Measurements from ENCODE around the gene FADS1. TPM values are rescaled to one million over a fixed set of nuclear protein-coding genes. Genes with fewer than 3 reads are reported as not detected.
A peak's percentile ranks its signal among the peaks of the same experiment; 100 is the strongest.

Gene FADS1
- total RNA-seq, 1 experiment from 2014 or later: 150 TPM

- DNase-seq: peak in 1 of 2 experiments; percentile 64
- TSS peak; percentile 41 for BruUV-seq (replicated peaks)
Measured at GRCh38 chr11:61834278-61835048, 17.7 kb upstream of the FADS1 start.

GRCh38 chr11:61833926-61834277 is 17.1 kb upstream of the FADS1 start:
- no peak for DNase-seq
- Histone ChIP-seq H3K36me3 (ENCODE audit: low read depth) (no peaks in the 10 kb centered on the region), H2AFZ (no peak overlapping the region), H3K27me3 (ENCODE audit: insufficient read depth, low read depth) (no peaks in the 10 kb centered on the region), H3K4me2 (no peak overlapping the region), H3K79me2 (ENCODE audit: low read depth) (no peaks in the 10 kb centered on the region), H3K27ac (no peak overlapping the region), H3K9me3 (ENCODE audit: insufficient read depth, low read depth) (no peaks in the 10 kb centered on the region), H3K4me3 (no peak overlapping the region), H3F3A (ENCODE audit: insufficient read depth, low read depth) (no peaks in the 10 kb centered on the region), H4K20me1 (ENCODE audit: insufficient read depth) (no peaks in the 10 kb centered on the region), H3K9me2 (ENCODE audit: insufficient read depth) (no peaks in the 10 kb centered on the region), H3K4me1 (replicated peaks; ENCODE audit: insufficient read depth) (0 out of 2 replicates have a peak, but pooled peaks cover 5% of the 10 kb centered on the region)
- CTCF ChIA-PET: interaction anchor here (0.6 kb wide), 1 partner anchor 34 kb away, joined by 6 read pairs; no protein-coding TSS in a partner anchor
- no TSS peak for BruUV-seq (replicated peaks)
- intact Hi-C loops (cut with micrococcal nuclease; ENCODE audit: unreplicated experiment): no loop called here
- TF ChIP-seq EZH2 (IDR thresholded peaks at IDR 0.05; ENCODE audit: low read depth) (no peak), CTCF (conservative IDR thresholded peaks at IDR 0.05) (no peak)
- POLR2A ChIA-PET (ENCODE audit: unreplicated experiment): interaction anchor here (0.9 kb wide), 1 partner anchor 19 kb away, joined by 4 read pairs; no protein-coding TSS in a partner anchor

More at GRCh38 chr11:61834278-61835048, 17.7 kb upstream of the FADS1 start:
- Histone ChIP-seq H3K4me1 (replicated peaks; ENCODE audit: insufficient read depth) (0 out of 2 replicates have a peak, but pooled peaks cover 5% of the 10 kb centered on the region), H2AFZ (no peak overlapping the region), H3K36me3 (ENCODE audit: low read depth) (no peaks in the 10 kb centered on the region), H3K27me3 (ENCODE audit: insufficient read depth, low read depth) (no peaks in the 10 kb centered on the region), H3K79me2 (ENCODE audit: low read depth) (no peaks in the 10 kb centered on the region), H3K9me2 (ENCODE audit: insufficient read depth) (no peaks in the 10 kb centered on the region), H3K9me3 (ENCODE audit: insufficient read depth, low read depth) (no peaks in the 10 kb centered on the region), H3K4me2 (no peak overlapping the region), H4K20me1 (ENCODE audit: insufficient read depth) (no peaks in the 10 kb centered on the region), H3F3A (ENCODE audit: insufficient read depth, low read depth) (no peaks in the 10 kb centered on the region), H3K27ac (no peak overlapping the region), H3K4me3 (no peak overlapping the region)
- TF ChIP-seq EZH2 (IDR thresholded peaks at IDR 0.05; ENCODE audit: low read depth): no peak
- TF ChIP-seq CTCF (conservative IDR thresholded peaks at IDR 0.05): no peak
- intact Hi-C loops (cut with micrococcal nuclease; ENCODE audit: unreplicated experiment): no loop called here
- CTCF ChIA-PET: no interaction called here
- POLR2A ChIA-PET (ENCODE audit: unreplicated experiment): interaction anchor here (0.5 to 0.9 kb wide), 2 partner anchors 19 to 67 kb away, joined by 4 to 19 read pairs; no protein-coding TSS in a partner anchor

GRCh38 chr11:61833471-61833870 is 16.7 kb upstream of the FADS1 start:
- H3K4me2 ChIP-seq: no peak overlapping the region
- CTCF ChIA-PET: interaction anchor here (0.6 kb wide), 1 partner anchor 33 kb away, joined by 6 read pairs; no protein-coding TSS in a partner anchor
- 0 out of 2 replicates have a peak, but pooled peaks cover 5% of the 10 kb centered on the region for H3K4me1 ChIP-seq (replicated peaks; ENCODE audit: insufficient read depth)
- H3K4me3 ChIP-seq: no peak overlapping the region
- H4K20me1 ChIP-seq (ENCODE audit: insufficient read depth): no peaks in the 10 kb centered on the region
- H3K27ac ChIP-seq: no peak overlapping the region
- no TSS peak for BruUV-seq (replicated peaks)
- DNase-seq: no peak
- no peaks in the 10 kb centered on the region for H3K36me3 ChIP-seq (ENCODE audit: low read depth)
- no peaks in the 10 kb centered on the region for H3K79me2 ChIP-seq (ENCODE audit: low read depth)
- no peaks in the 10 kb centered on the region for H3F3A ChIP-seq (ENCODE audit: insufficient read depth, low read depth)
- H3K9me3 ChIP-seq (ENCODE audit: insufficient read depth, low read depth): no peaks in the 10 kb centered on the region
- intact Hi-C loops (cut with micrococcal nuclease; ENCODE audit: unreplicated experiment): no loop called here
- H2AFZ ChIP-seq: no peak overlapping the region
- TF ChIP-seq EZH2 (IDR thresholded peaks at IDR 0.05; ENCODE audit: low read depth): no peak
- no peak for TF ChIP-seq CTCF (conservative IDR thresholded peaks at IDR 0.05)
- H3K9me2 ChIP-seq (ENCODE audit: insufficient read depth): no peaks in the 10 kb centered on the region
- POLR2A ChIA-PET (ENCODE audit: unreplicated experiment): interaction anchor here (0.6 kb wide), 1 partner anchor 18 kb away, joined by 6 read pairs; no protein-coding TSS in a partner anchor
- no peaks in the 10 kb centered on the region for H3K27me3 ChIP-seq (ENCODE audit: insufficient read depth, low read depth)

Data from PC-9 (cell line).